SU-DHL-6 (cell line): ENCODE measurements around the gene CCDC106.

Source experiments
- H2AFZ ChIP-seq: fragments of 200-600 bp; sonication (generic); 2 replicates; pipeline ENCODE4 v1.6.1; 2014; ENCODE audit warnings: low read depth, mild to moderate bottlenecking, moderate library complexity, mixed read lengths, antibody characterized with exemption, low read length; ENCODE audit not compliant: severe bottlenecking
- H3F3A ChIP-seq: fragments of 200-600 bp; shearing (Covaris generic); 2 replicates; pipeline ENCODE4 v1.6.0; 2016; ENCODE audit warnings: antibody characterized with exemption, mild to moderate bottlenecking; ENCODE audit not compliant: insufficient read depth
- H3K27ac ChIP-seq: fragments of 200-600 bp; sonication (generic); 2 replicates; pipeline ENCODE4 v1.5.1; 2016; ENCODE audit warnings: low read depth, mild to moderate bottlenecking, low read length, moderate library complexity, mixed read lengths
- H3K27me3 ChIP-seq: fragments of 200-600 bp; sonication (generic), shearing (Covaris generic); 2 replicates; pipeline ENCODE4 v1.6.0; 2014; ENCODE audit warnings: mild to moderate bottlenecking, low read length
- H3K36me3 ChIP-seq: fragments of 200-600 bp; sonication (generic); 2 replicates; pipeline ENCODE4 v1.6.1; 2014; ENCODE audit warnings: mild to moderate bottlenecking, low read length, mixed read lengths
- H3K4me2 ChIP-seq: fragments of 300-600, 200-600 bp; shearing (Covaris generic), sonication (generic); 2 replicates; pipeline ENCODE4 v1.6.0; 2014; ENCODE audit warnings: low read length, low read depth, mild to moderate bottlenecking; ENCODE audit not compliant: poor library complexity, severe bottlenecking
- H3K4me3 ChIP-seq: fragments of 200-600 bp; sonication (generic); 2 replicates; pipeline ENCODE4 v1.5.1; 2014; ENCODE audit warnings: antibody characterized with exemption, low read length, mild to moderate bottlenecking, mixed read lengths; ENCODE audit not compliant: insufficient read depth, poor library complexity, severe bottlenecking
- H3K79me2 ChIP-seq: fragments of 200-600 bp; sonication (generic); 2 replicates; pipeline ENCODE4 v1.6.1; 2014; ENCODE audit warnings: mild to moderate bottlenecking, low read length, moderate library complexity; ENCODE audit not compliant: insufficient read depth
- H3K9ac ChIP-seq: fragments of 200-600 bp; sonication (generic); 2 replicates; pipeline ENCODE4 v1.7.0; 2014; ENCODE audit warnings: mild to moderate bottlenecking, low read length
- H3K9me2 ChIP-seq: fragments of 200-600 bp; sonication (generic); replicated peaks from 2 replicates; pipeline ENCODE4 v1.6.1; 2014; ENCODE audit warnings: low read length; ENCODE audit not compliant: insufficient read depth
- H3K9me3 ChIP-seq: fragments of 200-600 bp; sonication (generic); 2 replicates; pipeline ENCODE4 v1.6.1; 2014; ENCODE audit warnings: low read length, mixed read lengths; ENCODE audit not compliant: insufficient read depth
- H4K20me1 ChIP-seq: fragments of 200-600 bp; sonication (generic); 2 replicates; pipeline ENCODE4 v1.6.1; 2014; ENCODE audit warnings: low read depth, mild to moderate bottlenecking, antibody characterized with exemption, low read length, moderate library complexity, mixed read lengths
- EZH2phosphoT487 ChIP-seq: fragments of 200-600 bp; sonication (generic), shearing (Covaris generic); conservative IDR thresholded peaks from 2 replicates; pipeline ENCODE4 v1.6.1; 2018; ENCODE audit warnings: mild to moderate bottlenecking, antibody characterized with exemption, low read length, moderate library complexity, mixed read lengths
- TF ChIP-seq, protein P1 (sequence below): fragments of 200-600 bp; sonication (generic); IDR thresholded peaks from one replicate; pipeline ENCODE4 v1.5.1; 2017; ENCODE audit warnings: antibody characterized with exemption, mild to moderate bottlenecking, low read length, moderate library complexity; ENCODE audit not compliant: insufficient read depth, poor library complexity, severe bottlenecking

Gene CCDC106

DNA sequence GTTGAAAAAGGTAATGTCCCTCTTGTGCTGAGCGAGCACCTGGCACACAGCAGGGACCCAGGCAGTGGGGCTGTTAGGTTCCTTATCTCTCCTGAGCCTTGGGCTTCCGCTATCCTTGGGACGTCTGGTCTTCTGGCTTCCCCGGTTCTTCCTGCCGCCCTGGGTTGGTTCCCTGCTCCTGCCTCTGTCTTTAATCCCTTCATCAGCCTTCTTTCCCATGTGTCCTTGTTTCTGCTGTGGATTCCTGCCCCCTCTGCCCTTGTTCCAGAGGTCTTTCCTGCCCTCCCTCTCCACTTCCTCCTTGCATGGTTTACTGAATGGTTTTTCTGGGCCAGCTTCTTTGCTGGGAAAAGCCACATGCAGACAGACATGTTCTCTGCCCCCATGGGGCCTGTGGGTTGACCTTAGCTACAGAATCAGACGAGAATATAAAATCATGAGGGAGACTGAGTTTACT is 29.6 kb downstream of the CCDC106 start:
- H3F3A ChIP-seq, result peaks cover 51% of the 10 kb centered on the region
- no peaks in the 10 kb centered on the region; the same call in 1 of the 2 replicates for H4K20me1 ChIP-seq
- no peak overlapping the region for H2AFZ ChIP-seq
- no peaks in the 10 kb centered on the region for H3K27me3 ChIP-seq
- no peaks in the 10 kb centered on the region for H3K9me3 ChIP-seq
- H3K27ac ChIP-seq, result peak overlapping the region; percentile 90
- H3K9ac ChIP-seq, result peak overlapping the region; percentile 82
- no peaks in the 10 kb centered on the region for H3K9me2 ChIP-seq
- H3K36me3 ChIP-seq, result peaks cover 7% of the 10 kb centered on the region; the same call in 1 of the 2 replicates
- H3K4me2 ChIP-seq, result peak overlapping the region; percentile 90
- H3K4me3 ChIP-seq, result peak overlapping the region; percentile 68
- TF ChIP-seq, protein P1, sequence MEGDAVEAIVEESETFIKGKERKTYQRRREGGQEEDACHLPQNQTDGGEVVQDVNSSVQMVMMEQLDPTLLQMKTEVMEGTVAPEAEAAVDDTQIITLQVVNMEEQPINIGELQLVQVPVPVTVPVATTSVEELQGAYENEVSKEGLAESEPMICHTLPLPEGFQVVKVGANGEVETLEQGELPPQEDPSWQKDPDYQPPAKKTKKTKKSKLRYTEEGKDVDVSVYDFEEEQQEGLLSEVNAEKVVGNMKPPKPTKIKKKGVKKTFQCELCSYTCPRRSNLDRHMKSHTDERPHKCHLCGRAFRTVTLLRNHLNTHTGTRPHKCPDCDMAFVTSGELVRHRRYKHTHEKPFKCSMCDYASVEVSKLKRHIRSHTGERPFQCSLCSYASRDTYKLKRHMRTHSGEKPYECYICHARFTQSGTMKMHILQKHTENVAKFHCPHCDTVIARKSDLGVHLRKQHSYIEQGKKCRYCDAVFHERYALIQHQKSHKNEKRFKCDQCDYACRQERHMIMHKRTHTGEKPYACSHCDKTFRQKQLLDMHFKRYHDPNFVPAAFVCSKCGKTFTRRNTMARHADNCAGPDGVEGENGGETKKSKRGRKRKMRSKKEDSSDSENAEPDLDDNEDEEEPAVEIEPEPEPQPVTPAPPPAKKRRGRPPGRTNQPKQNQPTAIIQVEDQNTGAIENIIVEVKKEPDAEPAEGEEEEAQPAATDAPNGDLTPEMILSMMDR, result no peak
- no peak for TF ChIP-seq EZH2phosphoT487
- peaks cover 82% of the 10 kb centered on the region for H3K79me2 ChIP-seq

DNA sequence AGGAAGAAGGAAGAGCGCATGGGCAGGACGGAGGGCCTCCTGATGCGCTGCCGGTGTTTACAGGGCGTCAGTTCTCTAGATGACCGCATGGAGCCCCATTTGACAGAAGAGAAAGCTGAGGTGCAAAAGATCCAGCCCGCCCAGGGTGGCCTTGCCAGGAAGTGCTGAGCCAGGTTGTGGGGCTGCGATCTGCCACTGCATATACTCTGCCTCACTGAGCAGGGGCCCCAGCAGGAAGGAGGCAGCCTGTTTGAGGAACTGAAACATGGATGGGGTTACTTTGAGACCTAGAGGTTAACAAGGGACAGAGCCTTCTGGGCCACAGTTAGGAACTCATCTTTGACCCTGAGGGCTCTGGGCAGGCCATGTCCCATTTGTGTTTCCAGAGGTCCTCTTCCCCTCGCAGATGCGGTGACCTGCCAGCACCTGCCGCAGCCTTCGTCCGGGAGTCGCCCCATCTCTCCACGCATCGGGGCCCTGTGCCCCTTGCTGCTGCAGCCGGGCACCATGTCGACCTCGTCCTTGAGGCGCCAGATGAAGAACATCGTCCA is 30.2 kb downstream of the CCDC106 start:
- Histone ChIP-seq H3K36me3 (peaks cover 7% of the 10 kb centered on the region; the same call in 1 of the 2 replicates), H2AFZ (no peak overlapping the region), H3K9me2 (no peaks in the 10 kb centered on the region), H3K27ac (peak overlapping the region; percentile 90), H3F3A (peaks cover 46% of the 10 kb centered on the region), H3K9me3 (no peaks in the 10 kb centered on the region), H3K79me2 (peaks cover 78% of the 10 kb centered on the region), H3K4me3 (peak overlapping the region; percentile 68), H3K27me3 (no peaks in the 10 kb centered on the region), H4K20me1 (no peaks in the 10 kb centered on the region; the same call in 1 of the 2 replicates), H3K9ac (peak overlapping the region; percentile 82), H3K4me2 (peak overlapping the region; percentile 90)
- TF ChIP-seq, protein P1, result no peak
- no peak for TF ChIP-seq EZH2phosphoT487

DNA sequence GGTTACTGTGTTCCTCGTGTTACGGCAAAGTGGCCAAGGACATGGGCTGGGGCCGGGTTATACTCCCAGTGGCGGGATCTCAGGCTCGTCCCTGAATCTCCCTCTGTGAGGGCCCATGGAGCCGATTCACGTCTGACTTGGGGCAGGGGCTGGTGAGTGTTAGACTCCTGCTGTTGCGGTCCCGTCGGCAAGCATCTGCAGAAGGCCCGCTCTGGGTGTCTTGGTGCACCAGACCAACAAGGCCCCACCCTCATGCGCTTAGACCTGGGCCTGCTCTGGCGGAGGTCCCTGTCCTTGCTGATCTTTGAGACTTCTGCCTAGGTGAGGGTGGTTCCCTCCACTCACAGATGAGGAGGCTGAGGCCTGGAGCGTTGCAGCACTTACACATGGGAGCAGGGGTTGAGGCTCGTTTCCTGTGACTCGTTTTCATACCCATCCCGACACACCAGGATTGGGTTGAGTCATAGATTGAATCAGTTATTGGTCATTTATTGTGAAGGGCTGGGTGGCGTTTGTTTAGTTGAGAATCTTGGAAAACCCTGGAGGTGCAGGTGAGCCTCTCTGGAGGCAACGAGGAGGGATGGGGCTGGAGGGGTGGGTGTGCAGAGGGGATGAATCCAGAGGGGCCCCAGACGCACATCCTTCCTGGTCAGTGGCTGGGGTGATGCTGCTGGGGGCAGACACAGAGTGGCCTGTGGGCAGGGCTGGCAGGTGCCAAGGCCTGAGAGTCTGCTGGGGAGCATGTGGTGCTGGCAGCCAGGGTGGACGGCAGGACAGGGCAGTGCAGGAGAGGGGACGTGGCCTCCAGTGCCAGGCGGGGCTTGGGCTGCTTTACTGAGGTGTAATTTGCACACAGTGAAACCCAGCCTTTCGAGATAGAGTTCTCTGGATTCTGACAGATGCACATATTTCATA is 31.6 kb downstream of the CCDC106 start:
- Histone ChIP-seq H3K9me3 (no peaks in the 10 kb centered on the region), H3K36me3 (peaks cover 7% of the 10 kb centered on the region; the same call in 1 of the 2 replicates), H4K20me1 (no peaks in the 10 kb centered on the region; the same call in 1 of the 2 replicates), H3K9me2 (no peaks in the 10 kb centered on the region), H3K79me2 (peaks cover 85% of the 10 kb centered on the region), H3K4me2 (no peak overlapping the region), H3K4me3 (no peak overlapping the region), H3K27me3 (no peaks in the 10 kb centered on the region), H3F3A (peaks cover 34% of the 10 kb centered on the region), H2AFZ (no peak overlapping the region), H3K9ac (no peak overlapping the region), H3K27ac (no peak overlapping the region)
- no peak for TF ChIP-seq EZH2phosphoT487
- TF ChIP-seq, protein P1, result no peak
